ENCODE results near the gene ZNF716.
"Not testable (repeated sequence)": the region's sequence is repeated elsewhere in the genome, so short reads cannot be mapped to it uniquely, and the experiment has no call there.

The ZNF716 gene

DNA sequence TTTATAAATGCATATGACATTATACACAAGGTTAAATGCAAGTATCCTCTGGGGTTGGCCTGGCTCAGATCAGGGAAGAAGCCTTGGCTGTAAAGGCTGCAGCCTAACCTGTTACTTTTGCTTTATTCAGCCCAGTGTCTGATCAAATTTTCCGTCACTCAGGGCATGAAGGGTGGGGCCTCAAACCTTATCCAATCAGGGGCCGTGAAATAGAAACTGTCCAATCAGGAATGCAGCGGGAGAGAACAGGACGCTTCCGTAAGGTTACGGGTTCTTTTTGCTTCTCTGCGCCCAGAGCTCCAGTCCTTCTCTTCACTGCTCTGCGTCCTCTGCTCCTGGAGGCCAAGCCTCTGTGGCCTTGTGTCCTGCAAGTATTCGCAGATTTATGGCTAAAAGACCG, at the start of gene ZNF716:
ZNF716 (plus strand) TSS at position 274 of the 400 bp plus-strand sequence; CDS start at position 386, 112 bp downstream.
- no peak for DNase-seq

- DNase-seq, result no peak
These were observed 49.3 kb upstream of the ZNF716 start for GRCh38 chr7:57400531-57401155.

- not testable (repeated sequence) for DNase-seq
These were observed 46.9 kb upstream of the ZNF716 start for GRCh38 chr7:57403051-57403450.

GRCh38 chr7:57403601-57404342, 46.2 kb upstream of the ZNF716 start:
- no peak for DNase-seq

DNA sequence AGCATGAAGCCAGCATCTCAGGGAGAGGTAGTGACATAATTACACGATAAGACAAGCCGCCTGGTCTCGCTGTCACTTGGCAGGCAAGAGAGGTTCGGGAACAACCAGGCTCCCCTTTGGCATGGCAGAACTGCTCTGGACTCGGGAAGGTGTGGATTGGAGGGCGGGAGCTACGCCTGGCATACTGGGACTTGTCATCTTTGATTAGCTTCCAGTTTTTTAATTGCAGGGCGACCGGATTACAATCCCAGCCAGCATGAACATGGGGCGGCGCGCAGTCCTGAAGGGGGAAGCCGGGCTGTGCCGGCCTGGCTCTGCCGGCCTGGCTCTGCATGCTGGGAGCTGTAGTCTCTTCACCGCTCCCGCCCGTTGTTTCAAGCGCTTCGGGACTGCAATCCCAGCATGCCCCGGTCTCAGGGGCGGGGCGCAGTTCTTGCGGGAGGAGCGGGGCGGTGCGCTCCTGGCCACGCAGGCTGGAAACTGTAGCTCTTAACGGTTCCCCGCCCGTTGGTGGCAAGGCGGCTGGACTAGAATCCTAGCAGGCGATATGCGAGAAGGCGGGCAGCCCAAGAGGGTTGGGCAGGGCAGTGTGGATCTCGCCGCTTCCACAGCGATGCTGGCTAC, 45.5 kb upstream of the ZNF716 start:
- no peak for DNase-seq

GRCh38 chr7:57404967-57405421, 45.0 kb upstream of the ZNF716 start:
- DNase-seq, result no peak

DNA sequence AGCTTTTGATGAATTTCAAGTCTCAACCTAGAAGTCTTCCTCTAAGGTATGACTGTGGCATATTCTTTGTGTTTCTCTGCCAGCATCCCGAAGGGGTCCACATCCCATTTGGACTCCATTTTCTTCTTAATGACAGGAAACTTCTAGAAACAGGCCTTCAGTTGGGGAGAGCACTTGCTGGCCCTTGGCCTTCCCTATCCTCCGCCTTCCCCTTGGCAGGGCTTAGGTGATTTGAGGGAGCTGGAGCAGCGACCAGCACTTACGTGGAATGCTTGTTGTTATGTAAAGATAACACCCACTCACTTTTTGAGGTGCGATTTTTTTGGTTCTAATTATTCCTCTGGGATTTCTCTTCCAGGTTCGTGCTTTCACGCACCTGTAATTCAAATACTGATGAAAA, 42.9 kb upstream of the ZNF716 start:
- no peak for DNase-seq

DNA sequence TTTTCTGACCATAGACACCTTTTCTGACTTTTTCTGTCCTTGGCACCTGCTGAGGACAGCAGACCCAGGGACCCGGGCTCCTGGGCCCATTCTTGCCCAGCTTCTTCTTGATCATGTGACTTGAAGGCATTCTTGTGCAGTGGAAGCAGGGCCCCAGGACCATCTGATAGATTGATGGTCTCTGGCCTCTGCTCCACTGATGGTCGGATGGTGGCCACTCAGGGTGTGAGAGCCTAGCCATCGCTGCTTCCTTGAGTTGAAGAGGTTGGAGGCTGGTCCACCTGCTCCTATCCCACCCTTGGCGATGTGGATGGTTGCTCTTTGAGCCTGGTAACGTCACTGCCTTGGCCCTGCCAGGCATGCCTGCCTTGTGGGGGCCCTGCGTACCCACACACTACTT, 37.8 kb upstream of the ZNF716 start:
- DNase-seq, result no peak

DNA sequence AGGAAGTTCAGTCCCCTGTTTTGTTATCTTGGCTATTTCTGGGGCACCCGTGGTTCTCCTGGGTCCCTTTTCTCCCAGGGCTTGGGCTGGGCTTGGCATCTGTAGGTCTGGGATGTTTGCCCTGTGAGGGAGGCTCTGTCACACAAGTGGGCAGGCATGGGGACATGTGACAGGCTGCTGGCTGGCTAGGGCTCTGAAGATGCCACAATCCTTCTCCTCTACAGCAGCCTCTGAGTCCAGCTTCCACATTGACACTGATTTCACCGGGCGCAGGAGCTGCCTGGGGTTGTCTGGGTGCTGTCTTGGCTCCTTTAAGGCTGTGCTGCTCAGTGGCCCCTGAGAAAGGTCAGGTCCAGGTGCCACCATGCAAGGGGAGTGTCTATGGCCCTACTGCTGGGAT, 37.4 kb upstream of the ZNF716 start:
- DNase-seq, result no peak

GRCh38 chr7:57413529-57414398, 36.2 kb upstream of the ZNF716 start:
- DNase-seq, result no peak

DNA sequence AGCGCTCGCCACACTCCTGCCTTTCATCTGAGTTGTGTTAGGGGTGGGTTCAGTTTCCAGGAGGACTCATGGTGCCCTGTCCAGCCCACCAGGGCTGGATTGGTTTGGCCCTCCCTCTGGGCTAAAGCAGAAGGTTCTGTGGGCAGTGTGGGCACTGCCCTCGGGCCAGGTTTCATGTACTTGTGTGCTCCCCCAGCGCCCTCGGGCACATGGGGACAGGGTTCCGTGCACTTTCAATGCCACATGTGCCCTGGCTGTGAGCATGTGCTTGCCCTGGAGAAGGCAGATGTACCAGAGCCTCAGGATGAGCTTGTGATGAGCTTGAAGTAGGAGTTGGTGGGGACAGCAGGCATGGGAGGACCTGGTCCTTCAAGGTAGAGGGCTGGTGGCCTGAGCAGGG, 35.6 kb upstream of the ZNF716 start:
- no peak for DNase-seq

DNA sequence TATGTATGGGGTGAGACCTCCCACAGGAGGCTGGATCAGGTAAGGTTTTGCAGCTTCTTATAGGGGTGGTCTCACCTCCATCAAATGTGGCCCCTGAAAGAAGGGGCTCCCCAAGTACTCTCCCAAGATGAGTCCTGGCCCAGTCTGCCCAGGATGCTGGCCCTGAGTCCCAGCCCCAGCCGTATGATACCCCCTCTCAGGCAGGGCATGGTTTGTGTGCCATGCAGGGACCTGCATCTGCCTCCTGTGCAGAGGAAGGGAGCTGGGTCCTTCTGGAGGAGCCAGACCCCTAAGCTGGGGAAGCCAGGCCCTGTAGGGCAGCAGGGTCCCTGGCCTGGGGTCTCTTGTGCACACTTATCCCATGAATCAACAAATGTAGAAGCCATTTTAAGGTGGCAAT, 35.1 kb upstream of the ZNF716 start:
- no peak for DNase-seq

- DNase-seq, result no peak
These were observed 34.7 kb upstream of the ZNF716 start for GRCh38 chr7:57415326-57415725.

- DNase-seq, result no peak
These were observed 34.2 kb upstream of the ZNF716 start for GRCh38 chr7:57415730-57416129.

DNA sequence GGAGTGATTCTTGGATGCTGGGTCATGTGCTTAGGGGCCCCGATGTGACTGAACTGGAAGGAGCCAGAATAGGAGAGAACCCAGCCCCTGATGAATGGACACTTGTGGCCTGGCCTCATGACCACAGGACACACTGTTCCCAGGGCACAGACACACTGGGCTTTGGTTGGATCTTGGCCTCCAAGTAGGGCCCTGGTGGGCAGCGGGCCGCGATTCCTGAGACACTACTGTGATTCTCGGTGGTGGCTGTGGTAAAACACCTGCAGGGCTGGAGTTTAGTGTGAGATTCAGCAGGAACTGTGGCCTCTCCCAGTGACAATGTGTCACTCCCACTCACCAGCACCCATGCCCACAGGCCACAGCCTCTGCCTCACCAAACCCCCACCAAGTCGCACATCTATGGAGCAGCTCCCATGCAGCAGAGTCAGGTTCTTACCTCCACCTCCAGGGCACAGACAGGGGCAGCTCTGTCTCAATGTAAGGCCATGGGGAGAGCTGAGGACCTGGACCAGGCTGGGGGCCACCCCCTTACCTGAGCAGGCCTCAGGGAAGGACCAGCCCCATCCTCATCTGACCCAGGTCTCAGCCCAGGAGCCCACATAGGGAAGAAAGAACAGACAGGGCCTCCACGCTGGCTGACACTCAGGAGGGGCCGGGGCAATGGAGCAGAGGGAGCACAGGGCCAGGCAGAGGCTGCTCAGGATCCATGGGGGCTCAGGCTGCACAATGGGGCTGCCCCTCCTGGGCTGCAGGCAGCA, 33.2 kb upstream of the ZNF716 start:
- DNase-seq, result no peak

DNA sequence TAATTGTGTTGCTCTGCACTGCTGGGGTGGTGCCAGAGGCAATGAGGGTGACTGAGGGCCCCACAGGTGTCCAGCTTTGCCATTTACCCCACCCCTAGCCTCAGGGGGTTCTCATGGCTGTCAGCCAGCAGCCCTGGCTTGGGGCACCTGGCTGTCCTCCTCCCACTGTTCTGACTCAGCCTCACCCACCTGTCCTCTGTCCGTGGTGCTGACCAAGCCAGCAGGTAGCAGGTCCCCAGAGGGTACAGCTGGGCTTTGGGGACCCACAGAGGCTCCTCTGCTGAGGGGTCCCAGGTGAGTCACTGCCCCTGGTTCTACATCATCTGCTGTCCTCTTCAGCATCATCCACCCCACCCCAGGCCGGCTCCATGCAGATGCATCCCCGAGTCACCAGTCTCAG, 32.2 kb upstream of the ZNF716 start:
- no peak for DNase-seq

GRCh38 chr7:57423768-57424167, 26.2 kb upstream of the ZNF716 start:
- no peak for DNase-seq

DNA sequence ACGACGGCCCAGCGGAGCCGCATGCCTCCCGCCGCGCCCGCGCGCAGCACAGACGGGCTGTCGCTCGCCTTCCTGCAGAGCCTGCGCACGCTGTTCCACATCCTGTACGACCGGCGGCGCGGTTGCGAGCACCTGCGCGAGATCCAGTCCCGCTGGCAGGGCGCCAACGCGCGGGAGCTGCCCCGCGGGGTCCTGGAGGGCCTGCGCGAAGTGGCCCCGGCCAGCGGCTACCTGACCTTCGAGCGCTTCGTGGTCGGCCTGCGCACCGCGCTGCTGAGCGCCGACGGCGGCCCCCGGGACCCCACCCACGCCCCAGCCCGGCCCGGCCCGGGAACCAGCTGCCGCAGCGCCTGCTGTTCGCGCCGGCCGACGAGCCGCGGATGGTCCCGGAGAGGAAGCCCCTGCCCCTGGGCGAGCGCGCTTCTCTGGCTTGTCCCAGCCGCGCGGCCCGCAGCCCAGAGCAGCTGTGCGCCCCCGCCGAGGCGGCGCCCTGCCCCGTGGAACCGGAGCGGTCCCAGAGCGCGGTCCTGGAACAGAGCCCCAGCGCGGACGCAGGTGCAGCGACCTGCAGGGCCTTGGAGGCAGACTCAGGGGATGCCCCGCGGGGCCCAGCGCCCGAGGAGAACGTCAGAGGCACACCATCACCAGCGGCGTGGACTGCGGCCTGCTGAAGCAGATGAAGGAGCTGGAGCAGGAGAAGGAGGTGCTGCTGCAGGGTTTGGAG, 25.3 kb upstream of the ZNF716 start:
- DNase-seq, result no peak

GRCh38 chr7:57425239-57425944, 24.6 kb upstream of the ZNF716 start:
- DNase-seq, result no peak

GRCh38 chr7:57425969-57426628, 23.9 kb upstream of the ZNF716 start:
- DNase-seq, result no peak

DNA sequence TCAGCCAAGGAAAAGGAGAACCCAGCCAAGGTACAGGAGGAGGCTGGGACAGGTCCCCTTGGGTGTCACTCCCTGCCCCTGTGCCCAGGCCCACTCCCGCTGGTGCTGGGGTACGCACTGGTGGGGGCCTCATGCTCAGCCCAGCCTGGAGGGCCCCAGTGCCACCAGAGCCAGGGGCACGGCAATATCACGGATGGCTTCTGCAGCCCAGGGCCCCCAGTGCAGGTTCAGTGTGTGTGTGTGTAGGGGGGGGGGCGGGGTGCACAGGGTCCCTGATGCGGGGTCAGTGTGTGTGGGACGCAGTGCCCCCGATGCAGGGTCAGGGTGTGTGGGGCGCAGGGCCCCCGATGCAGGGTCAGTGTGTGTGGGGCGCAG, 23.4 kb upstream of the ZNF716 start:
- DNase-seq, result no peak
